Kidney (tissue), 14 donors: ENCODE measurements around the gene ZCCHC14. TPM values are rescaled to one million over a fixed set of nuclear protein-coding genes. Genes with fewer than 3 reads are reported as not detected.
A peak's percentile ranks its signal among the peaks of the same experiment; 100 is the strongest.
"Not testable (repeated sequence)": the region's sequence is repeated elsewhere in the genome, so short reads cannot be mapped to it uniquely, and the experiment has no call there.

ENCODE experiments used
- DNase-seq, 5 donors: peaks; one replicate each; pipeline ENCODE4 v3.0.0-alpha.2; 2013 to 2020
- FAIRE-seq: peaks from 2 replicates; lab custom pipeline; 2012; peaks lifted over from hg19 to GRCh38; lab: Jason Lieb, UNC
- H3K27ac ChIP-seq, 2 donors: one replicate each; pipeline ENCODE4 v1.7.0; 2013; ENCODE audit warnings: low read depth in 2 of 2, low read length in 2 of 2, inconsistent platforms in 1 of 2
- H3K27me3 ChIP-seq: one replicate; pipeline ENCODE4 v1.7.1; 2013; ENCODE audit warnings: low read length, inconsistent platforms; ENCODE audit not compliant: control insufficient read depth, insufficient read depth
- H3K36me3 ChIP-seq, 3 donors: one replicate each; pipeline versions ENCODE4 v1.7.0 to v1.7.1; 2013; ENCODE audit warnings: low read length in 3 of 3, control low read depth in 1 of 3, inconsistent platforms in 1 of 3; ENCODE audit not compliant: insufficient read depth in 3 of 3, control insufficient read depth in 2 of 3
- H3K4me1 ChIP-seq, 3 donors: one replicate each; pipeline versions ENCODE4 v1.7.0 to v1.7.1; 2013; ENCODE audit warnings: low read length in 3 of 3, inconsistent platforms in 1 of 3, low read depth in 1 of 3; ENCODE audit not compliant: control insufficient read depth in 2 of 3, insufficient read depth in 2 of 3
- H3K4me3 ChIP-seq, 3 donors: one replicate each; pipeline versions ENCODE4 v1.7.0 to v1.8.1; 2013; ENCODE audit warnings: low read length in 3 of 3, control low read depth in 1 of 3, inconsistent platforms in 1 of 3
- H3K9ac ChIP-seq, 3 donors: one replicate each; pipeline versions ENCODE4 v1.7.0 to v1.7.1; 2013; ENCODE audit warnings: low read length in 3 of 3, control low read depth in 1 of 3, inconsistent platforms in 1 of 3
- H3K9me3 ChIP-seq, 3 donors: one replicate each; pipeline versions ENCODE4 v1.7.0 to v1.7.1; 2013; ENCODE audit warnings: low read length in 3 of 3, control low read depth in 1 of 3, inconsistent platforms in 1 of 3; ENCODE audit not compliant: control insufficient read depth in 2 of 3, insufficient read depth in 1 of 3
- intact Hi-C: fragments of 100-400 bp; cut with DNase I; formaldehyde crosslinking; loops from one replicate; pipeline ENCODE4 v1.11.1; 2022
- polyA plus RNA-seq: library from polyadenylated mRNA; stranded (reverse); fragments of 350-450 nt; fragmentation: Illumina TruSeq; extraction: RNeasy Lipid Tissue Mini Kit (QIAGEN cat#74804); gene quantifications from one replicate; pipeline ENCODE4 v1.2.3, GENCODE V29; 2014; ENCODE audit warnings: low read depth, low replicate concordance; ENCODE audit not compliant: insufficient read depth
- total RNA-seq: library from RNA; stranded (reverse); fragmentation: NEBNext Ultra II Directional; extraction: Animal tissue kit (Norgen Biotek cat#: 25700); gene quantifications from one replicate; pipeline ENCODE4 v1.2.1, GENCODE V29; 2021
- TF ChIP-seq, protein P1 (sequence below): IDR thresholded peaks from 3 replicates; pipeline ENCODE4 v1.5.1; 2012; ENCODE audit warnings: mild to moderate bottlenecking, moderate library complexity, borderline replicate concordance; ENCODE audit not compliant: insufficient read depth; ENCODE audit errors: extremely low read depth
- donor health status: control.
- donor health status: control.
- donor health status: control.
- donor health status: control.
- donor health status: control.
- donor health status: DM: yes; HTN: yes; CAD: no.
- donor health status: Normal renal cell carcinoma (clear cell type).

Gene ZCCHC14
- total and polyA plus RNA-seq, 2 donors from 2014 or later: 6.4 to 32.8 TPM

- peak in 2 of 5 donors; percentile 36 to 85 for DNase-seq
- intact Hi-C loops: no loop called here
- no peak for FAIRE-seq
- peak overlapping the region; percentile 21 to 56 (median 50) for H3K4me3 ChIP-seq
- H3K27me3 ChIP-seq: no peaks in the 10 kb centered on the region
- H3K36me3 ChIP-seq: no peaks in the 10 kb centered on the region
- peak overlapping the region; percentile 6 to 60 (median 48) for H3K9ac ChIP-seq
- H3K27ac ChIP-seq: peak overlapping the region; percentile 37 to 67
- peaks cover 0 to 32% (median 31%) of the 10 kb centered on the region in 3 donors for H3K4me1 ChIP-seq
- TF ChIP-seq, protein P1, sequence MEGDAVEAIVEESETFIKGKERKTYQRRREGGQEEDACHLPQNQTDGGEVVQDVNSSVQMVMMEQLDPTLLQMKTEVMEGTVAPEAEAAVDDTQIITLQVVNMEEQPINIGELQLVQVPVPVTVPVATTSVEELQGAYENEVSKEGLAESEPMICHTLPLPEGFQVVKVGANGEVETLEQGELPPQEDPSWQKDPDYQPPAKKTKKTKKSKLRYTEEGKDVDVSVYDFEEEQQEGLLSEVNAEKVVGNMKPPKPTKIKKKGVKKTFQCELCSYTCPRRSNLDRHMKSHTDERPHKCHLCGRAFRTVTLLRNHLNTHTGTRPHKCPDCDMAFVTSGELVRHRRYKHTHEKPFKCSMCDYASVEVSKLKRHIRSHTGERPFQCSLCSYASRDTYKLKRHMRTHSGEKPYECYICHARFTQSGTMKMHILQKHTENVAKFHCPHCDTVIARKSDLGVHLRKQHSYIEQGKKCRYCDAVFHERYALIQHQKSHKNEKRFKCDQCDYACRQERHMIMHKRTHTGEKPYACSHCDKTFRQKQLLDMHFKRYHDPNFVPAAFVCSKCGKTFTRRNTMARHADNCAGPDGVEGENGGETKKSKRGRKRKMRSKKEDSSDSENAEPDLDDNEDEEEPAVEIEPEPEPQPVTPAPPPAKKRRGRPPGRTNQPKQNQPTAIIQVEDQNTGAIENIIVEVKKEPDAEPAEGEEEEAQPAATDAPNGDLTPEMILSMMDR: no peak
- no peaks in the 10 kb centered on the region for H3K9me3 ChIP-seq
Measured at GRCh38 chr16:87491522-87492290, 1.1 kb downstream of the ZCCHC14 start.

GRCh38 chr16:87490799-87491521 lies 1.9 kb downstream of the ZCCHC14 start:
- Histone ChIP-seq H3K9ac (peak overlapping the region in 1 of 3 donors; percentile 48), H3K4me3 (peak overlapping the region; percentile 45 to 71 (median 56))
- DNase-seq: peak in 1 of 5 donors; percentile 58

DNA sequence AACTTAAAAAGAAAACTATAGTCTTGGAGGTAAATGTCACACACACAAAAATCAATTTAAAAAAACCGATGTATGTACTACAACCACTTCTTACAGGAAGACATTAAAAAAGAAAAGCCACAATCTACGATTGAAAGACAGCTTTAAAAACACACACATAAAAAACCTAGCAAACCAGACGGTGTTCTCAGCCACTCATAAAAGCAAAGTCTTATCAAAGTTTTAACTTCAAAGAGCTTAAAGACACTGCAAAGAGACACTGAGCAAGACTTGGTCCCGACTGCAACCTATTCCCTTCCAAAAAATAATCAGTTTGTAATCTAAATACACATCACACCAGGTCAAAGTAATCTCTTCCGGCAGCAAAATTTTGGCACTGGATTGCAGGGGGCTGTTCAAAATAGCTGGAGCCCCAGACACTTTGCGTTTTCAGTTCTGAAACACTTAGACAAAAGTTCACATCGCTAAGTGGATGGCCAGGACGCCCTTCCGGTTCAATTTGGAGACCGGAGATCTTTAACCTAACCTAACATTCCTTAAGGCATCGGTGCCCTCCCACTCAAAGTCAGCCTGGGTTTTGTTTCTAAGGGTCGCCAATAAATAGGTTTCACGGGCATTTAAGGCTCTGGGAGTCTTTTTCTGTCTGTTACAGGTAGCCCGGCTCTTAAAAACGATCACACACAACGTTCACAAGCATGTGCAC lies 2.6 kb downstream of the ZCCHC14 start:
- intact Hi-C loops: no loop called here
- peak overlapping the region; percentile 45 to 71 (median 56) for H3K4me3 ChIP-seq
- H3K27ac ChIP-seq: peak overlapping the region; percentile 23 to 67
- H3K9me3 ChIP-seq: no peaks in the 10 kb centered on the region
- H3K36me3 ChIP-seq: no peaks in the 10 kb centered on the region
- DNase-seq: peak in 1 of 5 donors; percentile 17
- no peak for FAIRE-seq
- TF ChIP-seq, protein P1: no peak
- H3K4me1 ChIP-seq: peaks cover 0 to 40% (median 35%) of the 10 kb centered on the region in 3 donors
- H3K27me3 ChIP-seq: no peaks in the 10 kb centered on the region
- H3K9ac ChIP-seq: peak overlapping the region in 2 of 3 donors; percentile 17 to 48

More at GRCh38 chr16:87490799-87491521, 1.9 kb downstream of the ZCCHC14 start:
- Histone ChIP-seq H3K27ac (peak overlapping the region; percentile 23 to 67), H3K4me1 (peaks cover 0 to 35% (median 33%) of the 10 kb centered on the region in 3 donors)
- intact Hi-C loops, H3K9me3 ChIP-seq, H3K27me3 ChIP-seq, H3K36me3 ChIP-seq, FAIRE-seq: not testable (repeated sequence)
